ENCODE measurements around the gene PIPOX.
A peak's percentile ranks its signal among the peaks of the same experiment; 100 is the strongest.

Gene PIPOX, protein sequence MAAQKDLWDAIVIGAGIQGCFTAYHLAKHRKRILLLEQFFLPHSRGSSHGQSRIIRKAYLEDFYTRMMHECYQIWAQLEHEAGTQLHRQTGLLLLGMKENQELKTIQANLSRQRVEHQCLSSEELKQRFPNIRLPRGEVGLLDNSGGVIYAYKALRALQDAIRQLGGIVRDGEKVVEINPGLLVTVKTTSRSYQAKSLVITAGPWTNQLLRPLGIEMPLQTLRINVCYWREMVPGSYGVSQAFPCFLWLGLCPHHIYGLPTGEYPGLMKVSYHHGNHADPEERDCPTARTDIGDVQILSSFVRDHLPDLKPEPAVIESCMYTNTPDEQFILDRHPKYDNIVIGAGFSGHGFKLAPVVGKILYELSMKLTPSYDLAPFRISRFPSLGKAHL

DNA sequence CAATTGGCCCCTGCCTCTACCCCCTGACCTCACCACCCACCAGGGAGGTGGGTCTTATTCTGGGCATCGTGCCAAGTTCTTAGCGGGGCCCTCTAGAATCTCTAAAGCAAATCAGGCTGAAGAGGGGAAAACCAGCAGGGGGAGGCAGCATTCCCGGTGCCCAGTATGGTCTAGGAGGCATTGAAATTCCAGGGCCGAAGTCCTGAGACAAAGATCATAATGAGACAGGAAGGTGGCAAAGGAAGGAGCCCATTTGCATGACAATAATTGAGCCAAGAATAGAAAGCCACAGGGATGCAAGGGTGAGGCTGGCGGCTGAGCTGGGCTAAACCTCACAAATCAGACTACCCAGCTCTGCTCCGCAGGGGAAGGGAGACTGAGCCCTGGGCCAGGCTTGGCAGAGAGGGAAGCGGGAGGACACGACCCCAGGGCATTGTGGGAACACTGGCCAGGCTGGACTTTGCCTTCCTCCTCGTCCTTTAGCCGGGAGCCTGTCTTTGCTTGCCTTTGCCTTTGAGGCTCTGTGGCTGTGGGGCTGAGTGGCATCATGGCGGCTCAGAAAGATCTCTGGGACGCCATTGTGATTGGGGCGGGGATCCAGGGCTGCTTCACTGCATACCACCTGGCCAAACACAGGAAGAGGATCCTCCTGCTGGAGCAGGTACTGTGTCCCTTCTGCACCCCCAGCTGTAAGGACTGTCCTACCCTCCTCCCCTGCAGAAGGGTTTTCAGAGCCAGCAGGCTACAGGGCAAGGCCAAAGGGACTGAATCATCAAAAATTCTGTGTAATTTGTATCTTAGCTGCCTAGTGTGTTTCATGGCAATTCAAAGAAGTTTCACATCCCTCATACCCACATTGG is at the start of gene PIPOX:
TSS of gene PIPOX (plus strand) at position 463 of the 860 bp plus-strand sequence. CDS start at position 548, 85 bp downstream.
- no peak for DNase-seq (ENCODE audit: low read depth)

DNA sequence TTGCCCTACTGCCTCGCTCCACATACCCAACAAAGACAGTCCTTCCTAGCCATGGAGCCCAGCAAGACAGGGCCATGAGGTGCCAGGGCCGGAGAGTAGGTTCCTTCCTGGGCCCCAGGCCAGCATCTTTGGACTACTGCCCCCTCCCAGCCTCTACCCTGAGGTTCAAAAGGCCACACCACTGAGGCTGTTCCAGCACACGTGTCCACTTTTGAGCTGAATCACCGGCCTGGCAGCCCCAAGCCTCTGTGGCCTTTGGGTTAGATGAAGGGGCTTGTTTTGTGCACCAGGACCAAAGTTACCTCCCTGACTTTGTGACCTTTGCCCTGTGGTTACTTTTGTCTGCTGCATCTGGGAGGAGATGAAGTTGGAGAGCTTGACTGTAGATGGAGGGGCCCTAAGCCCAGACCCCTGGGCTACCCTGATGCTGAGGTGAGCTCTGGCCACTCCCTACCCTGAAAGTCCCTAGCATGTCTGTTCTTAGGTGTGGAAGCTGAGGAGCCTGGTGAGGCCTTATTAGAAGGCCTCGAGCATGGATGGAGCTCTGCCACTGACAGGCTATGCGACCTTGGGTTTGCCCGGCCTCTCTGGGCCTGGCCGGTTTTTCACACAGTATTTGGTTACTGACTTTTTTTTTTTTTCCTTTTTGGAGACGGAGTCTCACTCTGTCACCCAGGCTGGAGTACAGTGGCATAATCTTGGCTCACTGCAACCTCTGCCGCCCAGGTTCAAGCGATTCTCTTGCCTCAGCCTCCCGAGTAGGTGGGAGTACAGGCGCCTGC is 49.1 kb upstream of the PIPOX start:
- no peak for DNase-seq (ENCODE audit: low read depth)

DNA sequence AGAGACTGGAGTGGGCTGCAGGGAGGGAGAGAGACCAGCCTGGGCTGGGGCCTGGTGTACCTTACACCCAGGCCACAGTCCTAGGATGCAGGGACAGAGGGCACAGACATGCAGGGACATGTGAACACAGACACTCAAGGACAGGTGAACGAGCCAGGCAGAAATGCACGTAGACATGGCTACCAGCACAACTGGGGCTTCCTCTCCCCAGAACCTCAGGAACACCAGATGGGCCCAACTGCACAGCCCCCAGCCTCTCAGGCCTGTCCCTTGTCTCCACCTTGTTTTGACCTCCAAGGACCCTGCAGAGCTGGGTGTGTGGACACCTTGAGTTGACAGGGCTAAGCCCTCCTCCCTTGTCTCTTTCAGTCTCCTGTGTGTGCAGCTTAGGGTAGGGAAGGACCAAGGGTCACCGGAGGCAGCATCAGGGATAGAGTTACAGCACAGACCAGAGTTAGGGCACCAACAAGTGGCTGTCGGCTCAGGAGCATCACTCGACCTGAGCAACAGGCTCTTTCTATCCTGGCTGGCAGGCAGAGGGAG is 46.3 kb upstream of the PIPOX start:
- DNase-seq (ENCODE audit: low read depth), result no peak

DNA sequence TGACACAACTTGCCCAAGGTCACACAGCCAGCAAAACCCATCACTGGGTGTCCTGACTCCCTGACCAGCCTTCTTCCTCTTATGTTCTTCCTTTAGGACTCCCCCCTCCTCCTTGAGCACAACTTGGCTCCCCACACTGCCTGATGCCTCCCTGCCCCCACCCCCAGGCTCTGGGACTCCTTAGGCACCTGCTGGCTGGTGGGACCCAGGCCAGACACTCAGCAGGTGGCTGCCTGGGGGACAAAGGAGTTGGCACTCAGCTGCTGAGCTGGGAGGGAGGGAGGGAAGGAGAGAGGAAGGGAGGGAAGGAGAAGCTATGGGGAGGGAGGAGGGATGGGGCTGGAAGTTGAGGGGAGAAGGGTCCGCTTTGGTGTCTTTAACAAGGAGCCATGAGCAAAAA is 45.1 kb upstream of the PIPOX start:
- DNase-seq (ENCODE audit: low read depth), result no peak

DNA sequence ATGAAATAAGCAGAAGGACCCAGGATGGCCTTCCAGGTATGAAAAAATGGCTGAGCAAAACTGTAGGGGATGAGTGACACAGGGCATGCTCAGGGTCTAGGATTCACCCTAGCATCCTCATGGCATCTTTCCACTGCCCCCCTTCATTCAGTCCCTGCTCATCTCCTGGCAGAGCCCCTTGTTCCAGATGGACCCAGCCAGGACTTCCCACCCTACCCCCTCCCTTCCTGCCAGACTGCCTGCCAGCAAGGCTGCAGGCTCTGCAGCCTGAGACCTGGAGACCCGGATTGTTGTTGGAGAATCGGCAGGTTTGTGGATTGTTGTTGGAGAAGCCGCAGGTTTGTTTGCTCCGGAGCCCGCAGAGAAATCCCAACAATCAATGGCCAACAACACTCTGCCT is 43.7 kb upstream of the PIPOX start:
- no peak for DNase-seq (ENCODE audit: low read depth)

DNA sequence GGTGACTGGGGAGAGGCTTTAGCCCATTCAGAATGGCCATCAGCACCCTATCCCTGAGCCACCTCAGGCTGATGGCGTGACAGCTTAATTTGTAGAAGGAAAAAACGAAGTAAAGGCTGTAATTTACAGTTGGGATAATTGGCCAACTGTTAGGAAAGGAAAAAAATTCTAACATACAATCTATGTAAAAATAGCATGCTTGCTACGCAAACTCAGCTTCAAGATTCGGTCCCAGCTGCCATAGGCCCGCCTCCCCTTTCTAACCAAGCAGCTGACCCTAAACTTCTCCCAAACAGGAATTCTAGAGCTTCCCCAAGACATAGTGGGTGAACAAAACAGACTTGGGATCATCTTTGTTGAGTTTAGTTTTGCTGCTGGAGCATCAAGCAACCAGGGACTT is 42.0 kb upstream of the PIPOX start:
- DNase-seq (ENCODE audit: low read depth), result no peak

DNA sequence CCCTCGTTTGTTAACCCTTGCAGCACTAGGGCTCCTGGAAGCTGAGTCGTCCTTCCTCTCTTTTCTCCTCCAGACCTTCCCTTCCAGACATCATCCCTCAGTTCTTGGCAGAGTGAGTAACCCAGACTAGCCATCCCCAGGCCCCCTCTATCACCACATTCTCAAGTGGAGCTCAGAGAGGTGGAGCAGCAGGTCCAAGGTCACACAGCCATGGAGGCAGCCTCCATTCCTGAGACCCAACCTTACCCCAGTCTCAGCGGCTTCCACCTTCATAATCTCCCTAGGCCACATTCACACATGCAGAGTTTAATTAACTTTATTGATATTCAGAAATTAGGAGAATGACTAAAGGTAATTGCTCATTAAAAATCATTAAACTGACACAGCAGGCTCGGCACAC is 40.1 kb upstream of the PIPOX start:
- DNase-seq (ENCODE audit: low read depth), result no peak

DNA sequence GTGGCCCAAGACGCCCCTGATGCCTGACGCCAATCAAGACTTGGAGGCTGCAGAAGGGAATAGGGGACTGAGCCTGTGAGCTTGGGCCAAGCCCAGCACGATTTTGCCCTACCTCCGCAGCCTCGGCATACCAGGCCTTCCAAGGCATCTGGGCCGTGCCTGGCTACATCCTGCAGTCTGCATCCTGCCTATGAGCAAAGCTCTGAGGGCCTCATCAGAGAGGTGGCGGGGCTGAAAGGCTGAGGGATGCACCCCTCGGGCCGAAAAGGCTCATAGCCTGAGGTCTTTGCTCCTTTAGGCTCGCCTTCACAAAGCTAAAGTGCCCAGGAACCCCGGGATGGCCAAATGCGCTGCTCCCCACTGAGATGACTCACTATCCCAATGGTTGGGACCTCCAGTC is 39.7 kb upstream of the PIPOX start:
- no peak for DNase-seq (ENCODE audit: low read depth)

DNA sequence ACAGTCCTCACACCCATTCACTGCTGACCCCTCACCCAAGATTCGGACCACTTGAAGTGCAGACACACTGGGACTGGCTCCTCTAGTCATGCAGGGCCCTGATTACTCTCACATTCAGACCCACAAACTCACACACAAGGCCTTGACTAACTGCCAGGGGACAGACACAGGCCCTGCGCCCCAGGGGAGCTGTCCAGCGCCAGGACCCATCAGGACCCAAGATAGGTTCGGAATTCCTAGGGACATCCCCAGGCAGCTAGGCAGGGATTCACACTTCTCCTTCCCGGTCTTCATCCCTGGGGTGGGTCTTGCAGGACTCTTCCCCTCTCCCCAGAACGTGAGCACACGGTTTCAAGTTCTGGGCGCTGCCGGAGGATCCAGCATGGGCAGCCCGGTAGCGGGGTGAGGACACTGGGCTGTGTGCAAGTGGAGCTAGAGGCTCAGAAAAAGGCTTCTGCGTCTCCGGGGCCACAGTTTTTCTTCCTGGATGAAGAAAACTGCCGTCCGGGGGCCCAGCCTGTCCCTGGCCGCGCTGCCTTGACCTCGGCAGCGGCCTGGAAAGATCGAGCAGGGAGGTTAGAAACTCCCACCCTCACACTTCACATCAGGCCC is 38.8 kb upstream of the PIPOX start:
- DNase-seq (ENCODE audit: low read depth), result no peak

DNA sequence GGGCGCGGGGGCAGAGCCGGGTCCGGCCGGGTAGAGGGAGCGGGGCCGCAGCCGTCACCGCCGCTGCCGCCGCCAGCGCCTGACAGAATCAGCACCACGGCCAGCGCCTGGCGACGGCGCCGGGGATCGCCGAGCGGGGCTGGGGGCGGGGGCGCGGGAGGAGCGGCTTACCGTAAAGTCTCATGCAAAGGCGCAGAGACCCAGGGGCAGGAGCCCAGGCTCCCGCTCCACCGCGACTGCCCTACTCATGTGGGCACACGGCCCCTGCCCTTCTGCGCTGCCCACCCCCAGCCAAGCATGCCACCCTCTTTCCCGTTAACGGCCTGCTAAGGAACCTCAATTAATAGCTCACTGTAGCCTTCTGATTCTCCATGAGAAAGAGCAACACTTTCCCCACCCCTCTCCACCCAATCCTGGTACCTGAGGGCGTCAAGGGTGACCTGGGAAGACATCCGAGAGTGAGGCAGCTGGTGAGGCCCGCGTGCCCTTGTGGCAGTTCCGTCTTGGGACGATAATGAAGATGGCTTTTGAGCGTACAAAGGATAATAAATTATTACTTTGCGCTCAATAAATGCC is 36.9 kb upstream of the PIPOX start, which contains the start of gene SEZ6:
TSS of gene SEZ6 (minus strand) at position 98 of the 576 bp plus-strand sequence. CDS start 164 bp downstream, outside the sequence.
- DNase-seq (ENCODE audit: low read depth), result peak; percentile 3

DNA sequence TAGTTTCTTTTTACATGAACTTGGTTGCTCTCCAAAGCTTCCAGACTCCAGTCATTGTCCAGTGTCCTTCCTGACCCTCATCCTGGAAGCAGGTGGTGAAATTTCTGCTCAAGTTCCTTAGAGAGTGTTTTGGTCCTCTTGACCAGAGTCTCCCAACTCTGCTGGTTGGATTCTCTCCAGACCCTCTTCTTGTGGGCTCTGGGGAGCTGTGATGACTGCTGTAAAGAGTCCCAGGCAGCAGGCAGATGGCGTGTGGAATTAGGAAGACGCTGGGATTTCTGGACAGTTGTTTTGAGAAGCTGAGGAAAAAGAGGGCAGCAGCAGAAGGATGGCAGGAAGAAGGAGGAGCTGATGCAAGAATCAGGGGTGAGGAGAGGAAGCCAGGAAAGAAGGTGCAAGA is 35.5 kb upstream of the PIPOX start:
- DNase-seq (ENCODE audit: low read depth), result no peak

DNA sequence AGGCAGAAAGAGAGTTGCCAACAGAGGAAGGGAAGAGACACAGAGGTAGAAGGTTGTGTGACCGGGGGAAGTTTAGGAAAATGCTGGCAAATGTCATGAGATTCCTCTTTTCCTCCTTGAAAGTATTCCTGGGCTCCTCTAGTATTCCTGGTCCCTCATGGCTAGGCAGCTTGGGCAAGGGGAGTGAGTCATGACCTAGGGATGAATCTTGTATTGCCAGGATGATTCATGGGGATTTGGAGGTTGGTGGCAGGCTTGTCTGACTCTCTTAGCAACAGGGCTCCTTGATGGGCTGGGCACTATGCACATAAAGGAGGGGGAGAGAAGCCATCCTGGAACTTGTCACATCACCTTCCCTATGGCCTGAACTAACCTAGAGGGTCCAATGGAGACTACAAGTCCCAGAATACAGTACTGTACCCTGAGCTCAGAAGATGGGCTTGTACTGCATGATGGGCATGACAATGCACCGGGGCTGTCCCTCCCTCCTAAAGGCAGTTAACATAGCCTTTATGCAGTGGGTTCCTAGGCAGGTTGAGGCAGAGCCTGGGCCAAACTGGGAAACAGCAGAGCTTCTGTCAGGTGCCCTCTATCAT is 35.0 kb upstream of the PIPOX start:
- no peak for DNase-seq (ENCODE audit: low read depth)

DNA sequence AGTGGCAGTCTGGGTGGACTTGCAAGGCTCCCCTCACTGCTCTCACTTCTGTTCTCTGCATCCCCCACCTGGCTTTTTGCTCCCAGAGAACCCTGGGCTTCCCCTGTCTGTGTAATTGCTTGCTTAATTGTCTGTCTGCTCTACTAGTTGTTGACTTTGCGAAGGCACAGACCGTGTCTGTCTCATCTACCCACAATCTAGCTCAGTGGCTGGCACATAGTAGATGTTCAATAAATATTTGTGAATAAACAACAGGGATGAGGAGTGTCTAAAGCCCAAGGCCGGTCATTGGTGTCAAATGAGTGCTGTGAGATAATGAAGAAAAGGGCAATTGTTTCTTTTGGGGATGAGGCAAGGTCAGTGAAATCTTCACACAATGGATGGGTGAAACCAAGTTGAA is 34.4 kb upstream of the PIPOX start:
- no peak for DNase-seq (ENCODE audit: low read depth)

DNA sequence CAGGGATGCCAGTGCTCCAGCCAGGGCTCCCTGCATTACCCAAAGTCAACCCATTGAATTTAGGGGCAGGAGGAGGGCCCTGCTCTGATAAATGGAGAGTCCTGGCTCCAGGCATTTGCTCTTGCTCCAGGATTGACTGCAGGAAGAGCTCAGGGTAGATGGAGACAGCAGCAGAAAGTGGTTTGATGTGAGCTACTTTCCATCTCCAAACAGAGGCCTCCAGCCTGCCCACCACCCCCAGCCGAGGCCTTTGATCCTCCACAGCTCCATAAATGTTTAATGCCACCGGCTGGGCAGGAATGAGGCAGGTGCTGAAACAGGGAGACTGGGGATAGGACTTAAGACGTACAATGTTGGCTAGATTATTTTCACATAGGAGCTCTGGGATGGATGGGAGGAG is 32.8 kb upstream of the PIPOX start:
- no peak for DNase-seq (ENCODE audit: low read depth)

DNA sequence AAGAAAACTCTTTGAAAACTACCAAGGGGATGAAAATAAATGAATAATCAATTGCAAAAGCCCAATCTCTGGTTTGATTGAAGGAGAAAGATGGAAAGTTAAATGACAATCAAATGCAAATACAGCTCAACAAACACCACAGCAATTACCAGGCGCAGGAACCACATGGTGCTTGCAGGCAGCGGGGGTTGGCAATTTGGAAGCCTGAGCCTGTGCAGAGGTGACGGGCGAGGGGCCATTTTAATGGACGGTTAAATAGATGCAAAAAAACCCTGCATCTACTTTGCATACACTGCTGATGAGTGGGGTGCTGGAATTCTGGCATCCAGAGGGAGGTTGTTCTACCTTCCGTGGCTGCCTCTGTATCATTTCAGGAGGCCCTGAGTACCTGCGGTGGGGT is 32.4 kb upstream of the PIPOX start:
- no peak for DNase-seq (ENCODE audit: low read depth)

DNA sequence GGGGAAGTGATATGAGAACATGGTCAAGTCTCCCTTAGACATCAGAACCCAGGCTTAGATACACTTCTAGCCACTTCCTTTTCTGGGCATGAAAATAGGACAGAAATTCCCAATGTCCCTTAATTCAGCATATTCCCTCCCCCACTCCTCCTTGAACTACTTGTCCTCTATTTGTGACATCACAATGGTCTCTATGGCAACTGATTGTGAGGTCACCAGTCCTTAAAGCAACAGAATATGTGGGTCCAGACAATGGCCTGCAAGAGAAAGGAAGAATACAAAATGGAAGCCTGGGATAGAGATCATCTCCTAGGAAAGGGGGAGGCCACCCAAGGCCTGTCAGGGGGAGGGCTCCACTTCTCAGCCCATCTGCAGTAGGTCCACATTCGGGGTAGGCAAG is 30.4 kb upstream of the PIPOX start:
- DNase-seq (ENCODE audit: low read depth), result no peak

DNA sequence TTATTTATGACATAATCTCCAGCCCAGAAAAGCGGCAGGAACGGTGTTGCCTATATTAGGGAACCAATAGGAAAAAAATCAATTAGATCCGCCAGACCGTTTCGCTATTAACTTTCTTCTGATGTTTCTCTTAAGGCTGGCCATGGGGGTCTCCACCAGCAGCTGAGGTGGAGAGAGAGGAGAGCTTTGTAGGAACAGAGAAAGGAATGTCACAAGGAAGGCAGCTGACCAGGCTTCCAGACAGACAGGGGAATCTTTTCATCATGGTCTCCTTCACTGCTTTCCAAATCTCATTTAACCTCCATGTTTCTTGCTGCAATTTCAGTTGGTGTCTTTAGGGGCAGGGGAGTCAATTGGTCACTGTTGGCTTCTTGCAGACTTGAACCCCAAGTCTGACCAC is 28.2 kb upstream of the PIPOX start:
- DNase-seq (ENCODE audit: low read depth), result no peak

DNA sequence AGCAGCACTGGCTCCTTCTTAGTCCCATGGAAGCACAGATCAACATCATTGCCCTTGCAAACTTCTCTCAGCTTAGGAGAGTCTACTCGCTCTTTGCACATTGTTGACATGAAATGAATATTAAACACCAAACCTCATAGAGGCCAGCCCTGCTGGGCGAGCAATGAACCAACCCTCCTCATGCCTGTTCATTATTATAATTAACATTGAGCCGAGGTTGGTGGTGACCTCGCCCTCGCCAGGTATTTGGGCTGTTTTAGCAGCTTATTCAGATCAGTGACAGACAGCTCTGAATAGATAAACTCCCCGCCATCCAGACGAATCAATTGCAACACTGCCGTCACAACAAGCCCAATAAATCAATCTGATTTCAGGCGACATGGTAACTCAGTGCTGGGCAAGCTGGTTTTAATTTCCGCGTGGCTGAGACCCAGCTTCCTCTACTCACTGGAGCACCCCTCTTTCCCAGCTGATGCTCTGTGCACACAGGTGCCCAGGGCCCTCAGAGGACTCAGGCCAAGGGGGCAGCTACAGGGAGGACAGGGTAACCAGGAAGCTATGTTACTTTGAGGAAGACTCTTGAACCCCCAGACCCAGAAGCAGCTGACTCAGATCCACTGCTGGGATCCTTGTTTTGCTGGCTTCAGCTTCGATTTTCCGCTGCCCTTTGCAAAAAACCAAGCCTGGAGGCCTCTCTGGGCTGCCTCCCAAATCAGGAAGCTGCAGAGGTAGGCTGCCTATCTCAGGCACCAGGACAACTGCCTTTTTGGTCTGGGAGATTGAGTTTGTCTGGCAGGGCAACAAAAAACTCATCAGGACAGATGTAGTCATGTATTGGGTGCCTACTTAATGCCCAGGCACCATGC is 26.4 kb upstream of the PIPOX start:
- no peak for DNase-seq (ENCODE audit: low read depth)

DNA sequence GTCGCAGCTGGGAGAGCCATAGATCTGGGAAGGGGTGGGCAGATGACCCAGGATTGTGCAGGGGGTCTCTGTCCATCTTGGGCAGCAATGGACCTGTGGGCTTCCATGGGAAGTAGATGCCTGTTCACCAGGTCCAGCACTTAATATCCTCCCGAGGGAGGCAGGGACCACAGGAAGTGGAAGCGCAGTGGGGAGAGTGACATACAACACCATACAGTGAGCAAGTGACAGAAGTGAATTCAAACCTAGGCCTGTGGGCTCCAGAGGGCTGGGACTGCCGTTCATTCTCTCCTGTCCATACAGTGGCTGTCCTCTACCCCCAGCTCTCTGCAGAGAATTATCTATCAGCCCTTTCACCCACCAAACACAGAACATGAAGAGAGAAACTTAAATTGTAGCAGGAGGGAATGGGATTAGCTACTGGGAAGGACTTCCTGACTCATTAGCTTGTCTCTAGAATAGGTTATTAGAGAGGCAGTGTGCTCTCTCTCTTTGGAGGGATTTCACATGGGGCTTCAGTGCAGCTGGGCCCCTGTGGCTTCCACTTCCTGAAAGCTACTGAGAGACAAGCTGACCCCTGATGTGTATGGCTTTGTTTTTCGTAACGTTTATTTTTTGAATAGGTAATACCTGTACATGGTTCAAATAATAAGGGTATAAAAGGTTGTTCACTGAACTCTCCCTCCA is 24.0 kb upstream of the PIPOX start:
- no peak for DNase-seq (ENCODE audit: low read depth)
